NCI-H69 (cell line): Measurements from ENCODE around the gene ISG15.
"Not testable (repeated sequence)": the region's sequence is repeated elsewhere in the genome, so short reads cannot be mapped to it uniquely, and the experiment has no call there.

Source experiments
- DNase-seq: peaks from one replicate; lab custom pipeline; 2025; lab: John Stamatoyannopoulos, UW

ISG15 gene

DNA sequence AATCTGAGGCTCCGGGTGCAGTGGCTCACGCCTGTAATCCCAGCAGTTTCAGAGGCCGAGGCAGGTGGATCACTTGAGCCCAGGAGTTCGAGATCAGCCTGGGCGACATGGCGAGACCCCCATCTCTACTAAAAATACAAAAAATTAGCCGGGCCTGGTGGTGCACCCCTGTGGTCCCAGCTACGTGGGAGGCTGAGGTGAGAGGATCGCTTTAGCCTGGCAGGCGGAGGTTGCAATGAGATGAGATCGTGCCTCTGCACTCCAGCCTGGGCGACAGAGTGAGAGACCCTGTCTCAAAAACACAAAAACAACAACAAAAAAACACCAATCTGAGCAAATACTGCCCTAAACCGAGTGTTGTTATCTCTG lies 577 bp upstream of the ISG15 start:
- DNase-seq, result not testable (repeated sequence)

DNA sequence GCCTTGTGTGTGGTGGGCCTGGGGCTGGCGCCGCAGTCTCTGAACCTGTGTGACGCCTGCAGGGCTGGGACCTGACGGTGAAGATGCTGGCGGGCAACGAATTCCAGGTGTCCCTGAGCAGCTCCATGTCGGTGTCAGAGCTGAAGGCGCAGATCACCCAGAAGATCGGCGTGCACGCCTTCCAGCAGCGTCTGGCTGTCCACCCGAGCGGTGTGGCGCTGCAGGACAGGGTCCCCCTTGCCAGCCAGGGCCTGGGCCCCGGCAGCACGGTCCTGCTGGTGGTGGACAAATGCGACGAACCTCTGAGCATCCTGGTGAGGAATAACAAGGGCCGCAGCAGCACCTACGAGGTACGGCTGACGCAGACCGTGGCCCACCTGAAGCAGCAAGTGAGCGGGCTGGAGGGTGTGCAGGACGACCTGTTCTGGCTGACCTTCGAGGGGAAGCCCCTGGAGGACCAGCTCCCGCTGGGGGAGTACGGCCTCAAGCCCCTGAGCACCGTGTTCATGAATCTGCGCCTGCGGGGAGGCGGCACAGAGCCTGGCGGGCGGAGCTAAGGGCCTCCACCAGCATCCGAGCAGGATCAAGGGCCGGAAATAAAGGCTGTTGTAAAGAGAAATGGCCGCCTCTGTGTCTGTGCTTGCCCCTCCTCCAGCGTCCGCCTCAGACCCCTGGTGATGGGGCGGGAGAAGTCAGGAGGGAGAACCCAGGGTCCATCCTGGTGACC lies 788 bp downstream of the ISG15 start:
- DNase-seq, result peak; percentile 36

GRCh38 chr1:1014799-1015681 lies 1.7 kb downstream of the ISG15 start:
- DNase-seq, result no peak

DNA sequence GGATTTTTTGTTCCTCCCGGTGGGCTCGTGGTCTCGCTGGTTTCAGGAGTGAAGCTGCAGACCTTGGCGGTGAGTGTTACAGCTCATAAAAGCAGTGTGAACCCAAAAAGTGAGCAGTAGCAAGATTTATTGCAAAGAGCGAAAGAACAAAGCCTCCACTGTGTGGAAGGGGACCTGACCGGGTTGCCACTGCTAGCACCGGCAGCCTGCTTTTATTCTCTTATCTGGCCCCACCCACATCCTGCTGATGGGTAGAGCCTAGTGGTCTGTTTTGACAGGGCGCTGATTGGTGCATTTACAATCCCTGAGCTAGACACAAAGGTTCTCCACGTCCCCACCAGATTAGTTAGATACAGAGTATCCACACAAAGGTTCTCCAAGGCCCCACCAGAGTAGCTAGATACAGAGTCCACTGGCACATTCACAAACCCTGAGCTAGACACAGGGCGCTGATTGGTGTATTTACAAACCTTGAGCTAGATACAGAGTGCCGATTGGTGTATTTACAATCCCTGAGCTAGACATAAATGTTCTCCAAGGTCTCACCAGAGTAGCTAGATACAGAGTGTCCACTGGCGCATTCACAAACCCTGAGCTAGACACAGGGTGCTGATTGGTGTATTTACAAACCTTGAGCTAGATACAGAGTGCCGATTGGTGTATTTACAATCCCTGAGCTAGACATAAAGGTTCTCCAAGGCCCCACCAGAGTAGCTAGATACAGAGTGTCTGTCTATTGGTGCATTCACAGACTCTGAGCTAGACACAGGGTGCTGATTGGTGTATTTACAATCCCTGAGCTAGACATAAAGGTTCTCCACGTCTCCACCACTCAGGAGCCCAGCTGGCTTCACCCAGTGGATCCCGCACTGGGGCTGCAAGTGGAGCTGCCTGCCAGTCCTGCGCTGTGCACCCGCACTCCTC lies 4.4 kb downstream of the ISG15 start:
- DNase-seq, result not testable (repeated sequence)

GRCh38 chr1:1018321-1018685 lies 5.0 kb downstream of the ISG15 start:
- not testable (repeated sequence) for DNase-seq

- peak; percentile 83 for DNase-seq
These were observed 6.1 kb downstream of the ISG15 start for GRCh38 chr1:1019122-1019999.

GRCh38 chr1:1020000-1020404 lies 6.7 kb downstream of the ISG15 start, which contains the start of gene AGRN:
TSS of gene AGRN (plus strand) at chr1:1020120. CDS start at chr1:1020173, 53 bp downstream.
- DNase-seq, result no peak

DNA sequence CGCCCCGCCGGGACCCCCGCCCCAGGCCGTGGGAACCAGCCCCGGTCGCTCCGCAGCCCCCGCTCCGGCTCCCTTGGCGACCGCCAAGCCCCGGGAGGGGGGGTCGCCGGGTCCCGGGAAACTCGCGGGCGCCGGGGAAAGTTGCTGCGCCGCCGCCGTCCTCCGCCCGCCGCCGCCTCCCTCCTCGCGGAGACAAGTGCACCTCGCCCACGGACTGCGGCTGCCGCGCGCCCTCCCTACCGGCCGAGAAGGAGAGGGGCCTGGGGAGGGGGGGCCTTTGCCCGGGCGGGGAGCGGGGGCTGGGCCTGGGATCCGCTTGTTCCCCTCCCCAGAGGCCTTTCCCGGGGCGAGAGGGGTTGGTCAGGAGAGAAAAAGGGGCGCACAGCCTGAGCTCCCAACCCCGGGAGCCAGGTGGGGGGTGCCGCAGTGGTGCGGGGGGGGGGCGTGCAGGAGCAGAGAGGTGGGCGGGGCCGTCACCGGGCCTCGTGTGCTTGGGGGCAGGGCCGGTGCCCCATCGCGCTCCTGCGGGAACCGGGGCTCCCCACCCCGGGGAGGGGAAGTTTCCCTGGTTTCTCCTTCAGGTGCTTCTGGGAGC lies 7.2 kb downstream of the ISG15 start:
- DNase-seq, result peak; percentile 32

- peak; percentile 84 for DNase-seq
These were observed 8.0 kb downstream of the ISG15 start for GRCh38 chr1:1021010-1021919.

DNA sequence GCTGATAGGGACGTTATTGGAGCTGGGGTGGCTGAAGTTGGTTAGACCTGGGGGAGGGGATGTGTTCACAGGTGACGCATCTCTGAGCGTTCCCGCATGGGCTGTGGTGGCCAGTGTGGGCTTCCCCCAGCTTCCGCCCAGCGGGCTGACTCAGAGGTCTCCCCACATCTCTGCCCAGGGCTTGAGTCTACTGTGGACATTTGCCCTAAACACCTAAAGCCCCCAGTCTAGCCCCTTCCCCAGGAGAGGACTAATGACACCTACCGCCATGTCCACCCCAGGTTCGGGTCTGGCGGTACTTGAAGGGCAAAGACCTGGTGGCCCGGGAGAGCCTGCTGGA lies 8.6 kb downstream of the ISG15 start:
- DNase-seq, result no peak

DNA sequence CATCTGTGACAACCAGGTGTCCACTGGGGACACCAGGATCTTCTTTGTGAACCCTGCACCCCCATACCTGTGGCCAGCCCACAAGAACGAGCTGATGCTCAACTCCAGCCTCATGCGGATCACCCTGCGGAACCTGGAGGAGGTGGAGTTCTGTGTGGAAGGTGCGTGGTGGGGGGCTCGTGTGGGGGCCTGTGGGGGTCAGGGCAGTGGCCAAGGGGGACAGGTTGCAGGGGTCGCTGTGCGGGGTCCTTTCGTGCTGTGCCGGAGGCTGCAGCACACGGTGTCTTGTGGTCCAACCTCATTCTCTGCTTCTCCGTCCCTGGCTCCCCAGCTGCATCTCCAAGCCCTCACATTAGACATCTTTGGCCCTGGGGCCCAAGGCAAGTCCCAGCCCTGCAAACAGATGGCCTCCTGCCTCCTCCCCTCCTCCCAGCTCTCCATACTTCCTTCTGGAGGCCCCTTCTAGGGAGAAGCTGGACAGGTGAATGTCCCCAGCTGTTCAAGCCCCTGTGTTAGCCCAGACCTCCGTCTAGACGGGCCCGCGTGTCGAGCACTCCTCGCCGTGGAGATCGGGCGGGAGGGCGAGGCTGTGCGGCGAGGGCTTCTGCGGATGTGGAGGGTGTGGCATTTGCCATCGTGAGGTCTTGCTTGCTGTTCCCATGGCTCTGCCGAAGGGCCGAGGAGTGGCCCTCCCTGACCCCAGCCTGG lies 9.2 kb downstream of the ISG15 start:
- DNase-seq, result peak; percentile 17

DNA sequence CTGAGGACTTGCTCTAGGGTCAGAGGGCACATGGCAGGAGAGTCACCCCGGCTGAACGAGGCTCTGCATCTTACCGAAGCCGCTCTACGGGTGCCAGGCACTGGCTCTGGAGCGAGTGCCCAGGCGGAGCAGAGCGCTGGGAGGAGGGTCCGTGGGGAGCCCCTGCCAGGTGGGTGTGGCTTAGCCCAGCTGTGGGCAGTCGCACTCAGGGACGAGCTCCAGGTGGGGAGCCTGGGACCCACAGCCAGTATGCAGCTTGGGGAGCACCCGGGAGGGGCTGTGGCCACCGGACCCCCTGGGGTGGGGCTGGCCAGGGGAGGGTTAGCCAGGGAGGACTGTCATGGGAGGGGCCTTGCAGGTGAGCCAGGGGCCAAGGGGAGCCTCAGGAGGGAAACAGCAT lies 10.4 kb downstream of the ISG15 start:
- peak; percentile 29 for DNase-seq

DNA sequence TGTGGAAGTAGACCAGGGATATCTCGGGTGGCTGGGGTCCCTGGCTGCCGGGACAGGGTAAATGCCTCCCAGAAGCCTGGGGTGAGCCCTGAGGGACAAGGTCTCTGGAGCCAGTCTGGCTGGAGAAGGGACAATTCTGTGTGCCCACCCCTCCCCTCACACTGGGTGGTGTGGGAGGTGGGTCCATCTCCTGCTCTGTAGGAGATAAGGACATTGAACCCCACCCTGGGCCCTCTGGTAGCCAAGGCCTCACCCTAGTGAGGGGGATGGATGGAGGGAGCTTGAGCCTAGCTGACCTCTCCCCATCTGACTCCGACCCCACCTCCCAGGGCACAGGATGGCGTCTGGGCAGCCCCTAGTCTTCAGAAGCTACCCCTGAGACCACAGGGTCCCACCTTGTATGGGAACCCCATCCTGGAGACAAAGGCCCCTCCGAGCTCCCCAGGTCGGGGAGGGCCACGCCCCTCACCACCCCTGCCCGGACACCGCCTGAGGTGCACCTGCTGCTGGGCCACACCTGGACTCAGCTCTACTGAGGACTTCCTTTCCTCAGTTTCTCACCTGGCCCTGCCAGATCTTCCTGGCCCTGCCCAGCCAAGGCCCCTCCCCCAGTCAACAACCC lies 11.0 kb downstream of the ISG15 start:
- DNase-seq, result no peak

DNA sequence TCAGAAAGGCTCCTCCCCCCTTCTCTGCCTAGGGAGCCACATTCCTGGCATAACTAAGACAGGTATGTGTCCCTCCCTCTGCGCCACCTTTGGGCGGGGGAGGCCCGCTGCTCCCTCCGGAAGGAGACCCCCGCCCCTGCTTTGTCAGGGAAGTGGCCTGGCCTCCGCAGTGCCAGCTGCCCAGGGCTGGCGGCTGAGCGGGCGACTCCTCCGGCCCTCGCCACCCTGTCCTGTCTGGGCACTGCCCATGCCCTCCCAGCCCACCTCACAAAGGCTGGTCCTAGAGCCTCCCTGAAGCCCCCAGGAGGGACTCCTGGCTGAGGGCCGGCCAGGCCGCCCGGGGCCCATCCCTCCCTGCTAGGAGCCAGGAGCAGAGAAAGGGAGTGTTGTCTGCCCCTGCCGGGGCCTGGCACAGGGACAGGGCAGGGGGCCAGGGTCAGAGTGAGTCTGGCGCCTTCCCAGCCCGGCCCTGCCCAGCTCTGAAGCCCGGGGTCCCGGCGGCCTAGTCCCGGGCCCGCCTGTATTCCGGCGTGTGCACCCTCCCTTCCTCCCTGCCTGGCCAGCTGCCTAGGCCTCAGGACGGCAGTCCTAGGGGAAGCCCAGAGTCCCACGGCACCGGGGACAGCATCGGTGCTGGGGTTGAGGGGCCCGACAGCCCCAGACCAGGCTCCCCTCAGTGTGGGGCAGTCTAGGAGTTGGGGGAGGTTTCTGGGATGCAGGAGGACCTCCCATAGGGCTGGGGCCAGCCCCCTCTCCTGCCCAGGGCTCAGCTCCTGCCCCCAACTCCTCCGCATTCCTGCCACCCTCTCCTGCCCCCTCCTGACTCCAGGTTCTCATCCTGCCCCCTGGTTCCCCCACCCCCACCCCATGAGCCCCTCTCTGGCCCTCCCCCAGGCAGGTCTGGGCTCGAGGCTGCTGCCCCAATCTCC lies 11.7 kb downstream of the ISG15 start:
- DNase-seq, result no peak

GRCh38 chr1:1025730-1026129 lies 12.4 kb downstream of the ISG15 start:
- no peak for DNase-seq

DNA sequence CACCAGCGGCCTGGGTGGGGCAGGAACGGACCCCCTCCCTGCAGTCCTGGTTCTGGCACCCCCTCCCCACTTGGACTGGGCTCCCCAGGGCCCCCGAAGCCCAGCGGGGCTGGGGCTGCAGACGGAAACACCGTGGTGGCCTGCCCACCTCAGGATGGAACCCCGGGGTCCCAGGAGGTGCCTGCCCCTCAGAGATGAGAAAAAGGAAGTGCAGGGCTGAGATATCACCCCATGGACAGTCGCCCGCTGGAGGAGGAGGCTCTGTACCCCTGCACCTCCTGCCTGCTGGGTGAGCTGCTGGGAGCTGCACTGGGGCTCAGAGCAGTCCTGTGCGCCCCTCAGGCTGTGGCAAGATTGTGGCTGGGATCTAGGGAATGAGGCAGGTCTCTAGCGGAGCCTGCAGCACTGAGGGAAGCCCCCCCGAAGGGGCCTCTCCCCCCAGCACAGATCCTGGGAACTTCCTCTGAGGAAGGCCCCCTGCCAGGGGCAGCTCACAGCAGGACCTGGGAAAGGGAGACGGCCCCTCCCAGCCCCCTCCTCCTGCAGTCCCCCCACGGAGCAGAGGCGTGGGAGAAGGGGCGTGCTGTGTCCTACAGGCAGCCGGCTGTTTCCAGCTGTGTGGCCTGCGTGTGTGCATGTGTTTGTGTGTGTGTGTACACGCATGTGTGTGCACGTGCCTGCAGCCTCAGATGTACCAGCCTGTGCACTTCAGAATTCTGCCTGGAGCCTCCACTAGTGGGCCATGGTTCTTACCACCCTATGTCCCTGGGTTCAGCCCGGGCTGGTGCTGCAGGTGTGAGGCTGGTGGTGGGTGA lies 13.5 kb downstream of the ISG15 start:
- no peak for DNase-seq

DNA sequence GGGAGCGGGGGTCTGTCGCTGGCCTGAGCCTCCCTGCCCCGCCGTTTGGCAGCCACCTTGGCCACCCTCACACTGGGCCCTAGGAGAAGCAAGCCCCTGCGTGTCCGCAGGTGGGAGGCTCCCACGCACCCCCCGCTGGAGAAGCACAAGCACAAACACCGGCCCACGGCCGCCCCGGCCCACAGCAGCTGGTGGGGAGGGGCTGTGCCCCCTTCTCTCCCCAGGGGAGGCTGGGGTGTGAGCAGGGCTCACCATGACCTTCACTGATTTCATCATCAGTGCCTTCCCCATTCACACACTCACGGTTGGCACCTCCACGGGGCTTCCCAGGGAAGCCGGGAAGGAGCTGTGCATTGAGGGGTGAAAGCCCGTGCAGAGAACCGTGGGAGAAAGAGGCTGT lies 14.5 kb downstream of the ISG15 start:
- DNase-seq, result peak; percentile 33
